ENCODE results near the gene SLC25A38. TPM values are rescaled to one million over a fixed set of nuclear protein-coding genes. Genes with fewer than 3 reads are reported as not detected.

Gene SLC25A38
- total RNA-seq, 4 donors from 2014 or later = 45.6 to 71.6 (median 54.9) TPM

DNA sequence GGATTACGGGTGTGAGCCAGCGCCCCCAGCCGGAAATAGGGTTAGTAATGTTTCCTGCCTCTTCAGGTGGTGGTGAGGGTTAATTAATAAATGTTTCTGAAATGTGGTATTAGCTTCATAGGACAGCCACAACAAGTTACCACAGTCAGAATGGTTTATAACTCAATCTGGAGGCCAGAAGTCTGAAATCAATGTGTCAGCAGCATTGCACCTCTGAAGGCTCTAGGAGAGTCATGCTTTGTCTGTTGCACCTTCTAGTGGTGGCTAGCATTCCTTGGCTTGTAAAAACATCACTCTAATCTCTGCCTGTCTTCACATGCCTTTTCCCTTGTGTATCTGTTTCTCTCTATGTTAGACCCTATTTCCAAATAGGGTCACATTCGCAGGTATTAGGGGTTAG lies 15.5 kb downstream of the SLC25A38 start:
- Histone ChIP-seq H3K27ac (no peak overlapping the region), H3K9me3 (no peaks in the 10 kb centered on the region), H3K36me3 (peaks cover 38 to 47% of the 10 kb centered on the region in 2 donors), H3K4me1 (no peaks in the 10 kb centered on the region), H3K27me3 (no peaks in the 10 kb centered on the region), H3K4me3 (replicated peaks in 1 of 3) (no peak overlapping the region)
- 90 to 96% methylated on average over 4 of the region's 4 CpGs for WGBS, 2 donors
- no peak for DNase-seq
- intact Hi-C loops (cut with DNase I) = no loop called here
- TF ChIP-seq POLR2A (IDR thresholded peaks at IDR 0.05) = no peak
- TF ChIP-seq, protein P1, sequence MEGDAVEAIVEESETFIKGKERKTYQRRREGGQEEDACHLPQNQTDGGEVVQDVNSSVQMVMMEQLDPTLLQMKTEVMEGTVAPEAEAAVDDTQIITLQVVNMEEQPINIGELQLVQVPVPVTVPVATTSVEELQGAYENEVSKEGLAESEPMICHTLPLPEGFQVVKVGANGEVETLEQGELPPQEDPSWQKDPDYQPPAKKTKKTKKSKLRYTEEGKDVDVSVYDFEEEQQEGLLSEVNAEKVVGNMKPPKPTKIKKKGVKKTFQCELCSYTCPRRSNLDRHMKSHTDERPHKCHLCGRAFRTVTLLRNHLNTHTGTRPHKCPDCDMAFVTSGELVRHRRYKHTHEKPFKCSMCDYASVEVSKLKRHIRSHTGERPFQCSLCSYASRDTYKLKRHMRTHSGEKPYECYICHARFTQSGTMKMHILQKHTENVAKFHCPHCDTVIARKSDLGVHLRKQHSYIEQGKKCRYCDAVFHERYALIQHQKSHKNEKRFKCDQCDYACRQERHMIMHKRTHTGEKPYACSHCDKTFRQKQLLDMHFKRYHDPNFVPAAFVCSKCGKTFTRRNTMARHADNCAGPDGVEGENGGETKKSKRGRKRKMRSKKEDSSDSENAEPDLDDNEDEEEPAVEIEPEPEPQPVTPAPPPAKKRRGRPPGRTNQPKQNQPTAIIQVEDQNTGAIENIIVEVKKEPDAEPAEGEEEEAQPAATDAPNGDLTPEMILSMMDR (IDR thresholded peaks at IDR 0.05) = no peak

DNA sequence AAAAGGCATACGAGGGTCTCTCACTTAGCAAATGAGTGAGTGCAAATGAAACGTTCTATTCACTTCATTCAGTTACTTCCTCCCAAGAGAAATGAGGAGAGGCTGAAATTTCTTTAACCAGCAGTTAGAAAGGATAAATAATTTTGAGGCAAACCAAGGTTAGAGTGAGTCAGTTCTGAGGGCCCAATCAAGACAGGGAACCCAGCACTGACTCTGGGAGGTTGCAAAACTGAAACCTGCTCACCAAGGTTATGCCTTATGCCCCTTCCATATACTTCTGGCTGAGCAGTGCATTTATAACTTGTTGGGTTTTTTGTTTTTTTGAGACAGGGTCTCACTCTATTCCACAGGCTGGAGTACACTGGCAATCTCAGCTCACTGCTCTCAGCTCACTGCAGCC lies 18.8 kb downstream of the SLC25A38 start:
- intact Hi-C loops (cut with DNase I) = no loop called here
- no peak for DNase-seq
- no peaks in the 10 kb centered on the region for H3K9me3 ChIP-seq
- no peaks in the 10 kb centered on the region for H3K27me3 ChIP-seq
- peaks cover 0 to 5% of the 10 kb centered on the region in 2 donors for H3K4me1 ChIP-seq
- no peak overlapping the region for H3K27ac ChIP-seq
- H3K4me3 ChIP-seq (replicated peaks in 1 of 3) = no peak overlapping the region
- H3K36me3 ChIP-seq = peaks cover 12 to 17% of the 10 kb centered on the region in 2 donors
- TF ChIP-seq, protein P1 (IDR thresholded peaks at IDR 0.05) = no peak
- TF ChIP-seq POLR2A (IDR thresholded peaks at IDR 0.05) = no peak
- 60 to 67% methylated on average over 2 of the region's 2 CpGs for WGBS, 2 donors

DNA sequence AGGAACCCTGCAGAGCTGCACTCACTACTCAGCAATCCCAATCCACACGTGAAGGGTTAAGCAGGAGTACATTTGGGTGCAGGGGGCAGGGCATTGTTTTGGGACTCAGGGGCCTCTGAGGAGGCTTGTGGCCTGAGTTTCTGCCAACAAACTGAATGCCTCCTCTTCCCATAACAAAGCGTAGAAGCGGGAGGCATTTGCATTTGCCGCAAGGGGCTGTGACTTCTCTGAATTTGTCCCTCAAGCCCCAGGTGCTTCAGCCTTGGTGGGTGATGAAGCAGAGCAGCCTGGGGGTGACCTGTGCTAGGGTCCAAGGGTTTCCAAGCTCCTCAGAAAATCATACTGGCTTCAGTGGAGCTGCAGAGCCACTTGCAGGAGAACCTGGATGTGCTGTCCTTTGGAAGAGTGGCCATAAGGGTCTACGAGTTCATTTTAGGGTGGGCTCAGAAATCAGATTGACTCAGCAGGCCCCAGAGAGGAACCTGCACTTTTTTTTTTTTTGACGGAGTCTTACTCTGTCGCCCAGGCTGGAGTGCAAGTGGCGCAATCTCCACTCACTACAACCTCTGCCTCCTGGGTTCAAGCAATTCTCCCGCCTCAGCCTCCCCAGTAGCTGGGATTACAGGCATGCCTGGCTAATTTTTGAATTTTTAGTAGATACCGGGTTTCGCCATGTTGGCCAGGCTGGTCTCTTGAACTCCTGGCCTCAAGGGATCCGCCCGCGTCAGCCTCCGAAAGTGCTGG lies 21.9 kb downstream of the SLC25A38 start:
- Histone ChIP-seq H3K27me3 (no peaks in the 10 kb centered on the region), H3K36me3 (peaks cover 8 to 14% of the 10 kb centered on the region in 2 donors), H3K9me3 (no peaks in the 10 kb centered on the region), H3K27ac (no peak overlapping the region), H3K4me1 (peaks cover 11 to 27% of the 10 kb centered on the region in 2 donors), H3K4me3 (replicated peaks in 1 of 3) (no peak overlapping the region)
- DNase-seq = no peak
- no peak for TF ChIP-seq POLR2A (IDR thresholded peaks at IDR 0.05)
- TF ChIP-seq, protein P1 (IDR thresholded peaks at IDR 0.05) = no peak
- 82 to 86% methylated on average over 15 of the region's 15 CpGs for WGBS, 2 donors
- intact Hi-C loops (cut with DNase I) = no loop called here

DNA sequence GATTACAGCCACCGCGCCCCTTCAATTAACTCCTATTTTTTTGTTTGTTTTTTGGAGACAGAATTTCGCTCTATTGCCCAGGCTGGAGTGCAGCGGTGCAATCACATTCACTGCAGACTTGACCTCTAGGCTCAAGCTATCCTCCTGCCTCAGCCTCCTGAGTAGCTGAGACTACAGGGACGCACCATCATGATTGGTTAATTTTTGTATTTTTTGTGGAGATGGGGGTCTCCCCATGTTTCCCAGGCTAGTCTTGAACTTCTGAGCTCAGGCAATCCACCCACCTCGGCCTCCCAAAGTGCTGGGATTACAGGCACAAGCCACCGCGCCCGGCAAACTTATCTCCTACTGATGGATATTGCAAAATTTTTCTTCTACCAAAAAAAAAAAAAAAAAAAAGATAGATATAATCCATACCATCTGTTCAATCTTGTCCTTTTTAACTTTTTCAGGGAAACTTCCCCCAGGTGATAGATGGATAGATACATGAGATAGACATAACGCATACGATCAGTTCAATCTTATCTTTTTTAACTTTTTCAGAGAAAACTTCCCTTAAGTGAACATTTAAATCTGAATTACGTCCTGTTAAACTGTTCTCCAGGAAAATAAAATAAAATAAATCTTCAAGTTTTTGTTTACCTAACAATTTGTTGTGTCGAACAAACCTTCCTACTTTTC lies 22.7 kb downstream of the SLC25A38 start:
- intact Hi-C loops (cut with DNase I) = no loop called here
- TF ChIP-seq, protein P1 (IDR thresholded peaks at IDR 0.05) = no peak
- no peak for TF ChIP-seq POLR2A (IDR thresholded peaks at IDR 0.05)
- Histone ChIP-seq H3K9me3 (no peaks in the 10 kb centered on the region), H3K27ac (peak overlapping the region; percentile 60 to 72 (median 64)), H3K36me3 (peaks cover 13 to 21% of the 10 kb centered on the region in 2 donors), H3K27me3 (no peaks in the 10 kb centered on the region), H3K4me1 (peaks cover 11 to 27% of the 10 kb centered on the region in 2 donors), H3K4me3 (replicated peaks in 1 of 3) (peak overlapping the region in 2 of 3 donors; percentile 58 to 72)
- 74 to 75% methylated on average over 13 of the region's 13 CpGs for WGBS, 2 donors
- DNase-seq = no peak

All from thyroid gland (tissue), 4 donors.